GM12801 (cell line): ENCODE results near the gene USP3.

Experiments used
- CTCF ChIP-seq: IDR thresholded peaks from one replicate; pipeline ENCODE4 v1.5.1; 2011; ENCODE audit warnings: control low read depth; ENCODE audit not compliant: insufficient read length; ENCODE audit errors: extremely low read depth

USP3 gene

GRCh38 chr15:63575312-63575711 is 70.9 kb downstream of the USP3 start:
- no peak for TF ChIP-seq CTCF

GRCh38 chr15:63576441-63576840 is 72.0 kb downstream of the USP3 start:
- no peak for TF ChIP-seq CTCF

DNA sequence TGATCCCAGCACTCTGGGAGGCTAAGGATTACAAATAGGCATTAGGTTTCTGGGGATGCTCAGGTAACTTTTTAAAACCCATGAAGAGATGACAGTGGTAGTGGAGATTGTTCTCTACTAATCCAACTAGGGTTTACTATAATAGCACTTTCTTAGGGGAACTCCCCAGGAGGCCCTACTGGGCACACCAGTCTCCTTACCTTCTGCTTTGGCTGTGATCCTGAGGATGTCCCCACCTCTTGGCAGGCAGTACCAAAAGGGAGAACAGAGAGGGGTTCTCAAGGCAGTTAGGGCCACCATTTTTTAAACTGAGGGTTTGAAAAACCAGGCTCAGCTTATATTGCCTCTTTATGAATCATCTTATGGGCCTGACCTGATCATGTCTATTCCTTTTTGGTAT is 77.8 kb downstream of the USP3 start:
- TF ChIP-seq CTCF = no peak

GRCh38 chr15:63582718-63583426 is 78.5 kb downstream of the USP3 start:
- TF ChIP-seq CTCF = no peak

GRCh38 chr15:63586790-63587189 is 82.4 kb downstream of the USP3 start:
- TF ChIP-seq CTCF = no peak

DNA sequence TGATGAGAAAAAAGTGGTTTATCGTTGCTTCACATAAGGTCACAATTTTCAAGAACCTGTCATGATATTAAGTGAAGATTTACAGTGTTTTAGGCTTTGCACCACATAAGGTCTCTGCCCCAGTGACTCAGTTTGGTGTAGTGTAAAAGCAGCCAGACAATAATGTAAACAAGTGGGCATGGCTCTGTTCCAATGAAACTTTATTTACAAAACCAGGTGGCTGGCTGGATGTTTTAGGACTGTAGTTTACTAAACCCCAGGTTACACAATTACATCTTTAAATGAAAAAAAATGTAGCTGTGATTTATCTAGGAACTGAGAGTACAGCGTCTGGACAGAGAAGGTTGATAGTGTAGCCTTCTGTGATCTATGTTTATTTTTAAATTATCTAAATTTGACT is 83.1 kb downstream of the USP3 start:
- no peak for TF ChIP-seq CTCF

GRCh38 chr15:63588826-63589225 is 84.4 kb downstream of the USP3 start:
- TF ChIP-seq CTCF = no peak
